ENCODE measurements around the gene CUL4A.
"Not testable (repeated sequence)": the region's sequence is repeated elsewhere in the genome, so short reads cannot be mapped to it uniquely, and the experiment has no call there.

CUL4A gene

DNA sequence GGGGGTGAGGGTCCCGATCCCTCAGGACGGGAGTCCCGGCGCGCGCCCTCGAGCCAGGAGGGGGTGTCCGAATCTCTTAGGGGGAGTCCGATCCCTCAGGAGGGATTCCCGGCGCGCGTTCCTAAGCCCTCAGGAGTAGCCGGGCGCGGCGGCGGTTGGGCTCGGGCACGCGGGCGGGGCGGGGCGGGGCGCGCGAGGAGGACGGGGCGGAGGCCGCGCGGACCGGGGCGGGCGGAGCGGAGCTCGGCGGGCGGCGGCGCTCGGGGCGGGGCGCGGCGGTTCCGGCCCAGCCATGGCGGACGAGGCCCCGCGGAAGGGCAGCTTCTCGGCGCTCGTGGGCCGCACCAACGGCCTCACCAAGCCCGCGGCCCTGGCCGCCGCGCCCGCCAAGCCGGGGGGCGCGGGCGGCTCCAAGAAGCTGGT, at the start of gene CUL4A:
TSS of gene CUL4A (plus strand) at position 278 of the 423 bp plus-strand sequence. CDS start at position 293, 15 bp downstream.
- peak; percentile 87 for DNase-seq (ENCODE audit: extremely low spot score)
- TF ChIP-seq, protein P1, sequence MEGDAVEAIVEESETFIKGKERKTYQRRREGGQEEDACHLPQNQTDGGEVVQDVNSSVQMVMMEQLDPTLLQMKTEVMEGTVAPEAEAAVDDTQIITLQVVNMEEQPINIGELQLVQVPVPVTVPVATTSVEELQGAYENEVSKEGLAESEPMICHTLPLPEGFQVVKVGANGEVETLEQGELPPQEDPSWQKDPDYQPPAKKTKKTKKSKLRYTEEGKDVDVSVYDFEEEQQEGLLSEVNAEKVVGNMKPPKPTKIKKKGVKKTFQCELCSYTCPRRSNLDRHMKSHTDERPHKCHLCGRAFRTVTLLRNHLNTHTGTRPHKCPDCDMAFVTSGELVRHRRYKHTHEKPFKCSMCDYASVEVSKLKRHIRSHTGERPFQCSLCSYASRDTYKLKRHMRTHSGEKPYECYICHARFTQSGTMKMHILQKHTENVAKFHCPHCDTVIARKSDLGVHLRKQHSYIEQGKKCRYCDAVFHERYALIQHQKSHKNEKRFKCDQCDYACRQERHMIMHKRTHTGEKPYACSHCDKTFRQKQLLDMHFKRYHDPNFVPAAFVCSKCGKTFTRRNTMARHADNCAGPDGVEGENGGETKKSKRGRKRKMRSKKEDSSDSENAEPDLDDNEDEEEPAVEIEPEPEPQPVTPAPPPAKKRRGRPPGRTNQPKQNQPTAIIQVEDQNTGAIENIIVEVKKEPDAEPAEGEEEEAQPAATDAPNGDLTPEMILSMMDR (IDR thresholded peaks at IDR 0.05; ENCODE audit: control extremely low read depth, extremely low read depth, low read depth, missing control alignments), result no peak
- ChIA-PET POLR2A (no interaction called here), CTCF (interaction anchor here (1.1 to 1.2 kb wide), 2 partner anchors 9 to 14 kb away, joined by 3 to 4 read pairs; no protein-coding TSS in a partner anchor)

DNA sequence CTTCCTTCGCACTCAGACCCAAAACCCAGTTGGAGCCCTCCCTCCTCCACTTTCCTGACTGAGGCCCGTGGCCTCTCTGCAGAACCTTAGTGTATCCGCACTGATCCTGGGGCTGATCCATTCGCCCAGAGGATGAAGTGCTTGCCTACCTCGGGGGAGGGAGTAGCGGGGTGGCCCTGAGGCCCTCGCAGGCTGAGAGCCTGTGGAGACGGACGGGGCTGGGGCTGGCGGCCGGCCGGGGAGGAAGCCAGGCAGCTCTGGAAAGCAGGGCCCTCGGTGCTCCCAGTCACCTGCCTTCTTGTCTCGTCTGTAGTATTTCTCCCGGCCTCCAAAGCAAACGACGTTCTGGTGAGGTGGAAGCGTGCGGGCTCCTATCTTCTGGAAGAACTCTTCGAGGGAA, 49.7 kb upstream of the CUL4A start:
- ChIA-PET CTCF (interaction anchor here (1.2 kb wide), 1 partner anchor 234 kb away, joined by 3 read pairs; no protein-coding TSS in a partner anchor), POLR2A (no interaction called here)
- TF ChIP-seq, protein P1 (IDR thresholded peaks at IDR 0.05; ENCODE audit: control extremely low read depth, extremely low read depth, low read depth, missing control alignments), result no peak
- no peak for DNase-seq (ENCODE audit: extremely low spot score)

DNA sequence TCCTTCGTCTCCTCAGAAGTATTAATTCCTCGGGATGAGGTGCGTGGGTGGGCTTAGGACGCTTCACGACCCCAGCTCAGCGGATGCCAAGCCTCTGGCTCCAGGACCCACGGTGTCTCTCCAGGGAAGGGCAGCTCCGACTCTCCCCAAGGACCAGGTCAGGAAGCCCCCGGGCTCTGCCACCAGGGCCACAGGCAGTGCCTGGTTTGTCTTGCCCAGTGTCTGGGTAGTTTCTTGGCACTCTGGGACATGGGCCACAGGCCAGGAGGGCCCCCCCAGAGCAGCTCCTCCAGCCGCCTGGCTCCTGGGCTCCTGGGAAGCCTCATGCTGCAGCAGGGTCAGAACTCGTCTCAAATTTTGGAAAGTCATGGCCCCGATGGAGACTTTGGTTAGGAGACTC, 48.4 kb upstream of the CUL4A start:
- ChIA-PET POLR2A (no interaction called here), CTCF (interaction anchor here (0.8 kb wide), 1 partner anchor 9 kb away, joined by 4 read pairs; no protein-coding TSS in a partner anchor)
- no peak for DNase-seq (ENCODE audit: extremely low spot score)
- TF ChIP-seq, protein P1 (IDR thresholded peaks at IDR 0.05; ENCODE audit: control extremely low read depth, extremely low read depth, low read depth, missing control alignments), result no peak

DNA sequence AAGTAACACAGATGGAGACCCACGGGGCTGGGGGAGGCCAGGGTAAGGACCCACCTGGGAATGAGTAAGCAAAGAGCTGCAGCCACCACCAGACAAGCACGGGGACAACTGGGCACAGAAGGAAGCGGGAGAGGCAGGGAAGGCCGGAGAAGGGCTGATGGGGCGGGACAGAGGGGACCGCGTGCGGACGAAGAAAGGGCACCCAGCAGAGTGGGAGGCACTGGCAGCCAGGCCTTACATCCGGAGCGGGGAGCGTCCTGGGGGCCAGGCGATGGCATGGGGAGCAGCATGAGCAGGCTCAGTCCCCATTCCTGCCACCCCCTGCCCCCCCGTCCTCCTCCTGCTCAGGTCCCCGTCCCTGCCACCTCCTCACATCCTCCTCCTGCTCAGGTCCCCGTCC, 48.0 kb upstream of the CUL4A start:
- ChIA-PET CTCF (interaction anchor here (0.8 kb wide), 1 partner anchor 8 kb away, joined by 4 read pairs; no protein-coding TSS in a partner anchor), POLR2A (no interaction called here)
- TF ChIP-seq, protein P1 (IDR thresholded peaks at IDR 0.05; ENCODE audit: control extremely low read depth, extremely low read depth, low read depth, missing control alignments), result no peak

DNA sequence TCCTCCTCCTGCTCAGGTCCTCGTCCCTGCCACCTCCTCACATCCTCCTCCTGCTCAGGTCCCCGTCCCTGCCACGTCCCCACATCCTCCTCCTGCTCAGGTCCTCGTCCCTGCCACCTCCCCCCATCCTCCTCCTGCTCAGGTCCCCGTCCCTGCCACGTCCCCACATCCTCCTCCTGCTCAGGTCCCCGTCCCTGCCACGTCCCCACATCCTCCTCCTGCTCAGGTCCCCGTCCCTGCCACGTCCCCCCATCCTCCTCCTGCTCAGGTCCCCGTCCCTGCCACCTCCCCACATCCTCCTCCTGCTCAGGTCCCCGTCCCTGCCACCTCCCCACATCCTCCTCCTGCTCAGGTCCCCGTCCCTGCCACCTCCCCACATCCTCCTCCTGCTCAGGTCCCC, 47.4 kb upstream of the CUL4A start:
- CTCF ChIA-PET, result not testable (repeated sequence)

More for the DNA sequence above, 48.0 kb upstream of the CUL4A start:
- no peak for DNase-seq (ENCODE audit: extremely low spot score)

DNA sequence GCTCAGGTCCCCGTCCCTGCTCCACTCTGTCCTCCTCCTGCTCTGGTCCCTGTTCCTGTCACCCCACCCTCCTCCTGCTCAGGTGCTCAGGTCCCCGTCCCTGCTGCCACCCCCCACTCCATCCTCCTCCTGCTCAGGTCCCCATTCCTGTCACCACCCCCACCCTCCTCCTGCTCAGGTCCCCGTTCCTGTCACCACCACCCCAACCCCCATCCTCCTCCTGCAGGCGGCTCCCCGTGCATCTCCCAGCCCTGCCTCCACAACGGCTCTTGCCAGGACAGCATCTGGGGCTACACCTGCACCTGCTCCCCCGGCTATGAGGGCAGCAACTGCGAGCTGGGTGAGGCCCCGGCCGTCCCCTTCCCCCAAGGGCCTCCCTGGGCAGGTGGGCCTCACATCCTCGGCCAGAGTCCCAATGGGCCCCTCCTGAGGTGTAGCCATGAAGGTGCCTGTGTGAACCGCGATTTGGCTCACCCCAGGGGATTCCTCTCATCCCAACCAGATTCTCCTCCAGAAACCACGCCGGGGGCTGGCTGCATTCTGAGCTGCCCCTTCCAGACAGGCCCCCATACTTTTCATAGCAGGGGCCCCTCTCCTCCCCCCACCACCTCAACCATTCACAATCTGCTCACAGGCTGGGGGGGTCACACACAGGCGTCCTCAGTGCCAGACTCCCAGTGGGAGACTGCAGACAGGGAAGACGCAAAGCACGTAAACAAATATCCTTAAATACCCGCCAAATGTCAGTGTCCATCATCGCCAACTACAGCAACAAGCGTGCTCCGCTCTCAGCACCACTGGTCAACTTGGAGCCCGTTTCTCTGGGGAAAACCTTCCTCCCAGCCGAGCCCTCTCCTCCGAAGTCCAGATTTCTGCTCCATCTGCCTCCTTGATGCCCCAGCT, 46.4 kb upstream of the CUL4A start:
- DNase-seq (ENCODE audit: extremely low spot score), result no peak
- TF ChIP-seq, protein P1 (IDR thresholded peaks at IDR 0.05; ENCODE audit: control extremely low read depth, extremely low read depth, low read depth, missing control alignments), result no peak
- POLR2A ChIA-PET, result no interaction called here
- CTCF ChIA-PET, result no interaction called here

More for the DNA sequence above, 47.4 kb upstream of the CUL4A start:
- DNase-seq (ENCODE audit: extremely low spot score); POLR2A ChIA-PET: not testable (repeated sequence)

DNA sequence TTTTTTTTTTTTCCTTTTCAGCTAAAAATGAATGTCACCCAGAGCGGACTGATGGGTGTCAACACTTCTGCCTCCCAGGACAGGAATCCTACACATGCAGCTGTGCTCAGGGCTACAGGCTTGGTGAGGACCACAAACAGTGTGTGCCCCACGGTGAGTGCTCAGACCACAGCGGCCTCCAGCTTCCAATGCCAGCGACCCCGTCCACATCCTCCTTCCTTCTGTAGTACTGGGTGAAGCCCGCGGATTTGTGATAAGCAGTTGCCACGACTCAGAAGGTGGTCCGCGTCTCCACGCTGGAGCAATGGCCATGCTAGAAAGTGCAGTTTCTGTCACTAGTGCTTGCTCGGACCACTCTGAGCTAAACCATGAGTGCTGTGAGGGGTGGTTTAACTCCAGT, 44.9 kb upstream of the CUL4A start:
- TF ChIP-seq, protein P1 (IDR thresholded peaks at IDR 0.05; ENCODE audit: control extremely low read depth, extremely low read depth, low read depth, missing control alignments), result no peak

More for the DNA sequence above, 44.9 kb upstream of the CUL4A start:
- CTCF ChIA-PET, result no interaction called here
- POLR2A ChIA-PET, result no interaction called here
- no peak for DNase-seq (ENCODE audit: extremely low spot score)
